Stimulated activated CD4-positive, alpha-beta T cell treated with anti-CD3 and anti-CD28 coated beads, Interleukin-15, amount 100 ng/mL, for 24 hours (primary cell): ENCODE measurements around the gene CNTN5.
"Not testable (repeated sequence)": the region's sequence is repeated elsewhere in the genome, so short reads cannot be mapped to it uniquely, and the experiment has no call there.

Experiments used
- DNase-seq: peaks from one replicate; pipeline ENCODE4 v3.0.0-alpha.2; 2020

Gene CNTN5

DNA sequence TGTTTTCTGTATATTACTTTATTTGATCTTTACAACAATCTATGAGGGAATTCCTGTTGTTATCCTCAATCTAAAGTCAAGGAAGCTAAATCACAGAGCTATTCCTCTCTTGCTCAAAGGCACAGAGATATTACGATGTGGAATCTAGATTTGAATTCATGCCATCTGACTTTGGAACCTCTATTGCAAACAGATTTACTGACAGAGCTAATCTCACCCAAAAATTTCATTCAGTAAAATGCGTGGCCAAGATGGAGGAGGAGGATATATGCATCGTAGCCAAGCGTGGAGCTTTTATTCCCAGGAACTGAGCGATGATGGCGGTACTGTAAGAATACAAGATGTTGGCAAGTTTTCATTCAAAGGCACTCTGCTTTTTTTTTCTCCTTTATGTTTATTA, 791.8 kb downstream of the CNTN5 start:
- no peak for DNase-seq

DNA sequence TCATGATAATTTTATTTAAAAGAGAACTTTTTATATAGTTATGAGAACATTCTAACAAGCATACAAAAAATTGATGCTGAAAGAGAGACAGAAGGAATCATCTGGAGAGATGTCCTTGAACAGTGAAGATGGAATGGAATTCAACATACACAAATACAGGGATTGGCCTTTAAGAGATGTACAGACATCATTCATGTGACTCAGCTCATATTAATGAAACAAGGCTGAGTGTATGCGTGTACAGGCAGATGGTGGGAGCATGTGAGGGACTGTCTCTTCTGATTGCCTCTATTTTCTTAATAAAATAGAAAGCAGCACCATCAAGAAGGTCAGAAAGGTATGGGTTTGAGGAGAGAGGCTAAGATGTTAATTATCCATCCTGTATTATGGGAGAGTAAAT, 793.3 kb downstream of the CNTN5 start:
- no peak for DNase-seq

DNA sequence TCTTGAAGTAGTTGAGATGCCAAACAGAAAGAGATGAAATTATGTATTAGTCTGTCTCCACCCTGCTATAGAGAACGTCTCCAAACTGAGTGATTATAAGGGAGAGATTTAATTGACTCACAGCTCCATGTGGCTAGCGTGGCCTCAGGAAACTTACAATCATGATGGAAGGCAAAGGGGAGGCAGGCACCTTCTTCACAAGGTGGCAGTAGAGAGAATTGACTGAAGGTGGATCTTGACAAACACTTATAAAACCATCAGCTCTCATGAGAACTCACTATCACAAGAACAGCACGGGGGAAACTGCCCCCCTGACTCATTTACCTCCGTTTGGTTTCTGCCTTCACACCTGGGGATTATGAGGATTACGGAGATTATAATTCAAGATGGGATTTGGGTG, 794.0 kb downstream of the CNTN5 start:
- DNase-seq, result no peak

DNA sequence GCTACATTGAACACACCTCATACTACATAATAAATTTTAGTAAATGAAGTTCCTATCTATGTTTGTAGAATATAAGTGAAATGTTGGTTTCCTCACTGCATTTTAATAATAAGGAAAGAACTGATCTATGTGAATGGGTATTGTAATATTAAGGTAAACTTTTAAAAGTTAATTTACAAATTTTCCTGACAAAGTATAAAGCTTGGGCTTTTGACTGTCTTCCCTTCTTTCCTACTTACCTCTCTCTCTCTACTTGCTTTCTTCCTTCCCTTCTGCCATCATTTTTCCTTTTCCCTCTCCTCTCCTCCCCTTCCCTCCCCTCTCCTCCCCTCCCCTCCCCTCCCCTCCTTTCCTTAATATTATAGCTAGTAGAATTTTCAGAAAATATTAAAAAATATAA, 798.2 kb downstream of the CNTN5 start:
- no peak for DNase-seq

DNA sequence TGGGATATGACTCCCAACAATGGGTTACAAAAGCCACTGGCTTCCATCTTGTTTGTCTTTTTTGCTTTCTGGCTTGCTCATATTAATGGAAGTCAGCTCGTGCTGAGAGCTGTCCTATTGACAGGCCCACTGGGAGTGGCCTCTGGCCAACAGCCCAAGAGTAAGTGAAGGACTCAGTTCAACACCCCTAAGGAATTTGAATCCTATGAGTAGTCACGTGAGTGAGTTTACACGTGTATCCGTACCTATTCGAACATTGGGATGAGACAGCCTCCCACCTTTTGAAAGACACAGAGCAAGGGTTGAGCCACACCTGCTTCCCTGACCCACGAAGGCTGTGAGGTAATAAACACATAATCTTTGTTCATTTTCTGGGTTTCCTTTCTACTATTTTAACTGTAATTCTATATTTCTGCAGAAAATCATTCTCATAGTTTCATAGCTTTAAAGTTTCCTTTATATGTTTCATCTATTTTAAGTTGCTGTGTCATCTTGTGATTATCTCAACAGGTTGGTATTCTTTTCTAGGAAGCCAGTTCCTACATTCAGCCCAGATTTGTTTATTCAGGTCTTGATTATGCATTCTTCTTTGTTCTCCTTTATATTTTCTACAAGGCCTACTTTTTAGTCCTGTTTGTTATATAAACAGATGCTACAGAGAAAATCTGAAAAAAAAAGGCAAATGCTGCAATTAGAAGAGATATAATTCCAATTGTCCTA, 802.3 kb downstream of the CNTN5 start:
- DNase-seq, result no peak

DNA sequence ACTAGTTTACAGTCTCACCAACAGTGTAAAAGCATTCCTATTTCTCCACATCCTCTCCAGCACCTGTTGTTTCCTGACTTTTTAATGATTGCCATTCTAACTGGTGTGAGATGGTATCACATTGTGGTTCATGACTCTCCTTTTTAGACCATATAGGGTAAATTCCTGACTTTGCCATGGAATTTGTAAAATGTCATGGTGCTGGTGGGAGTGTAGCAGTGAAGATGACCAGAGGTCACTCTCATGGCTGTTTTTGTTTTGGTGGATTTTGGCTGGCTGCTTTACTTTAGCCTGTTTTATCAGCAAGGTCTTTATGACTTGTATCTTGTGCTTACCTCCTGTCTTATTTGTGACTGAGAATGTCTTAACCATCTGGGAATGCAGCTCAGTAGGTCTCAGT, 816.0 kb downstream of the CNTN5 start:
- DNase-seq, result not testable (repeated sequence)

DNA sequence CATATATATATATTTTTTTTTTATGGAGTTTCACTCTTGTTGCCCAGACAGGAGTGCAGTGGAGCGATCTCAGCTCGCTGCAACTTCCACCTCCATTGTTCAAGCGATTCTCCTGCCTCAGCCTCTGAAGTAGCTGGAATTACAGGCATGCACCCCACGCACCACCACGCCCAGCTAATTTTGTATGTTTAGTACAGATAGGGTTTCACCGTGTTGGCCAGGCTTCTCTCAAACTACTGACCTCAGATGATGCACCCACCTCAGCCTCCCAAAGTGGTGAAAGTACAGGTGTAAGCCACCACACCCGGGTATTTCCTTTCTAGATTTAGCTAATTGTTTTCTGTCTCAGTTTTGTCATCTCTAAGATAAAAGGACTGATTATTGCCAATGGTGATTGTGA, 821.1 kb downstream of the CNTN5 start:
- no peak for DNase-seq

DNA sequence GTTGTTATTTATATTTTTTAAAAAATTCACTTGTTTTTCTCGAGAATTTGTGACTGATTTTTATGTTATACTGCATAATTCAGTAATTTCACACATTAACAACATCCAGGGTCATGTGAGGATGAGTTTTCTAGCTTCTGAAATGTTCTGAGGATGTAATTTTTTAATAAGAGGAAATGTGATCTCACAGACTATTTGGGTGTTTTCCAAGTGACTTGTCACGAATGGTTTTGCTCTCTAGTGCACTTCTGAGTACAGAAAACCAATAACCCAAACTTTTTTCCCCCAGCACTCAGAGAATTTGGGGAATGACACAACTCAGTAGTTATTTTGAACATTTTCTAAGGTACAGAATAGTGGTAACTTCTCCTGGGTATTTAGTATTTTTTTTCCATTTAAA, 845.2 kb downstream of the CNTN5 start:
- DNase-seq, result no peak

DNA sequence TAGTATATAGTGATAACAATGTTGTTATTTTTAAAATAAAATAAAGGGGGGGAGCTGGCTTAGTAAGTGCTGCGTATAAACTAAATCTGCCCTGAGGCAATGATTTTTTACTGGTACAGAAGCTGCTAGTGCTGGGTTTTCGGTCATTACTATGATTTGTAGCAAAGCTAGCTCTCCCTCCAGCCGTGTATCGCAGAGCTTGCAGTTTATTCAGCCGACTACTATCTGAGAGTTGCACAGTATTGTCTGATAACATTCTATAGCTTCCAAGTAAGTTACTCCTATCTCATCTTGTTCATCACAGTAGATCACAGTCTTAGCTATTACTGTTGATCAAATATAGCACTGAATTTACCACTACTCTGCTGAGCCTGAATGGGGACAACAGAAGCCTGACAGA, 860.9 kb downstream of the CNTN5 start:
- no peak for DNase-seq

DNA sequence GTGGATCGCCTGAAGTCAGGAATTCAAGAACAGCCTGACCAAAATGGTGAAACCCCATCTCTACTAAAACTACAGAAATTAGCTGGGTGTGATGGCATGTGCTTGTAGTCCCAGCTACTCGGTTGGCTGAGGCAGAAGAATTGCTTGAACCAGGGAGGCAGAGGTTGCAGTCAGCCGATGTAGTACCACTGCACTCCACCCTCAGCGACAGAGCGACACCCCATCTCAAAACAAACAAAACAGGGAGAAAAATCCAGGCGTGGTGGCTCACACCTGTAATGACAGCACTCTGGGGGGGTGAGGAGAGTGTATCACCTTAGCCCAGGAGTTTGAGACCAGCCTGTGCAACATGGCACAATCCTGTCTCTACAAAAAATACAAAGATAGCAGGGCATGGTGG, 864.0 kb downstream of the CNTN5 start:
- no peak for DNase-seq

DNA sequence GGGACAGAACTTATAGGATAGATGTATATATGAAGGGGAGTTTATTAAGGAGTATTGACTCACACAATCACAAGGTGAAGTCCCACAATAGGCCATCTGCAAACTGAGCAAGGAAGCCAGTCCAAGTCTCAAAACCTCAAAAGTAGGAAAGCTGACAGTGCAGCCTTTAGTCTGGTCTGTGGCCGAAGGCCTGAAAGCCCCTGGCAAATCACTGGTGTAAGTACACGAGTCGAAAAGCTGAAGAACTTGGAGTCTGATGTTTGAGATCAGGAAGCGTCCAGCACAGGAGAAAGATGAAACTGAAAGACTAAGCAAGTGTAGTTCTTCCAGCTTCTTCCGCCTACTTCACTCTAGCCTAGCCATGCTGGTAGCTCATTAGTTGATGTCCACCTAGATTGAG, 866.7 kb downstream of the CNTN5 start:
- DNase-seq, result no peak

DNA sequence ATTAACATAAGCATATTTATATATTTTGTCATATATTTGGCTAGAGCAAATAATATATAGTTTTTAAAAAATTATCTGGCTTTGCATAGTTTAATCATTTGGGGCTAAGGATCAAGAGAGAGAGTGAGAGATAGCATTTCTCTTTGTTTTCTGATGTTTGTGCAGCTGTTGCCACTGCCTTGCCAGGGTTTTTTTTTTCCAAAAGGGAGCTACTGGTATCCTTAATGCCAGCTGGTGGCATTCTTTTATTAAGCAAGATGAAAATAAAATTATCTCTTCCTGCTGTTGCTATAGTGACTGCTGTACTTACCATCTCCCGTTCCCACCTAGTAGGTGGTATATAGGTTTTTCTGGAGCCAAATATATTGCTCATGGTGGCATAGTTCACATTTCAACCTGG, 873.1 kb downstream of the CNTN5 start:
- DNase-seq, result no peak

DNA sequence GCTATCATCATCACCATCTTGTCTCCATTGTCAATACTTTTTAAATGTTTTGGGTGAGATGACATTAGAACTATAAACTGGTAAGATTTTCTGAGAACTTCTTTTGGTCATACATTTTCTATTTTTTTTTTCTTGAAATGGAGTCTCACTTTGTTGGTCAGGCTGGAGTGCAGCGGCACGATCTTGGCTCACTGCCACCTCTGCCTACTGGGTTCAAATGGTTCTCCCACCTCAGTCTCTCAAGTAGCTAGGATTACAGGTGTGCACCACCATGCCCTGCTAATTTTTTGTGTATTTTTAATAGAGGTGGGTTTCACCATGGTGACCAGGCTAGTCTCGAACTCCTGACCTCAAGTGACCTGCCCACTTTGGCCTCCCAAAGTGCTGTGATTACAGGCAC, 880.4 kb downstream of the CNTN5 start:
- no peak for DNase-seq

DNA sequence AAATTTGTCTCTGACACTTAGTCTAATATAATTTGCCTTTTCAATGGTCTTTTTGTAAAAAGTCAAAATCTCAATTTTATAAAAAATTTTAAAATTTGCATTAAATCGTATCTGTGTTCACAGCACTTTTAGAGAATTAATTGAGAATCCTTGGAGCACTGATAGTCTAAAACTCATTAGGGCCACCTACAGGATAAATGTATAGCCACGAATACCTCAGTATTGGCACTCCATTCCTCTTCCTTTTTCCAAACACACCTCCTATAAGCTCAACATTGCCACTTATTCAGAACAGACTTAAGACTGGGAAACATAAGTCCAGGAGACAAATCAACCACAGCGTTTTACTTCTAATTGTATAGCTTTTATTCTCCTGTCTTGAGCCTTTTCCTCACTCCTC, 890.4 kb downstream of the CNTN5 start:
- DNase-seq, result no peak

DNA sequence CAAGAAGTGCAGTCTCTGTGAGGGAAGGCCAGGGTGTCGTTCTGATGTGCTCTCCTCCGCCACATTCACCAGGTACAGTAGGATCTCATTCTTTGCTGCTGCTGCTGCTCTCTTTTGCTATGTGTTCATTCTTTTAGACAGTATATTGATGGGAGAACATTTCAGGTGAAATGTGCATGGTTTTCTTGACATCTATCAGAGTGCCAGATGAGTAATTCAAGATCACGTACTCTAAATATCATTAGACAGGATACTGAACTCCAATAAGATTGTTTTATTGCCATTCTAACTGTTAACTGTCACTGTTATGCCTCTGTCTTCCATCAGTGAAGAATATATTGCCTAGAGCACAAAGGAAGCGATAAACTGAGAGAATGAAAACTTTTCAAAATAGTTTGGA, 895.3 kb downstream of the CNTN5 start:
- no peak for DNase-seq

DNA sequence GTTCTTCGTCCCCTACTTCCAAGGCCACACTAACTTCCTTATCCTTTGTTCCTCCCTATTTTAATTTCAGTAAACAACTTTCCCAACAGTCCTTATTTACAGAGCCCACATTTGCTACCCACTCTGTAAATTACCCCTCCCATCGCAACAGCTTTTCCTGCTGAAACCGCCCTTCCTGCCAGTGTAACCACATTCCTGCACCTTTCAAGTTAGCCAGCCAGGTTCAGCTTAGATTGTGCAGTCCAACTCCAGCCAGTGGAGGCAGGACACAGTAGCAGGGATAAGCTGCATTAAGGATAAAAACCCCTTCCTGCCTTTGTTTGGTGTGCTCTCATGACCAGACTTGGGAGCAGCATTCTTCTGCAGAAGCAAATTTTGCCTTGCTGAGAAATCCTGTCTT, 898.0 kb downstream of the CNTN5 start:
- no peak for DNase-seq

DNA sequence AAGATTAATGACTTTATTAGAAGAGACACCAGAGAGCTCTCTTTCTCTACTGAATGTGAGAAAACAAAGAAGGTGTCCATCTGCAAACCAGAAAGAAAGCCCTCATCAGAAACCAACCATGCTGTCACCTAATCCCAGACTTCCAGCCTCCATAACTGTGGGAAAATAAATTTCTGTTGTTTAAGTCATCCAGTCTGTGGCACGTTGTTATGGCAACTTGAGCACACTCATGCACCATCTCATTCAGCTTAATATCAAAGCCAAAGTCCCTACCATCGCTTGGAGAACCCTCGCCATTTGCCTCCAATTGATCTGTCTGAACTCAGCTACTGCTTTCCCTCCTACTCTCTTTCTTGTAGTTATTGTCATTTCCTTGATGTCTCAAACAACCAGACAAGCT, 900.2 kb downstream of the CNTN5 start:
- DNase-seq, result no peak

DNA sequence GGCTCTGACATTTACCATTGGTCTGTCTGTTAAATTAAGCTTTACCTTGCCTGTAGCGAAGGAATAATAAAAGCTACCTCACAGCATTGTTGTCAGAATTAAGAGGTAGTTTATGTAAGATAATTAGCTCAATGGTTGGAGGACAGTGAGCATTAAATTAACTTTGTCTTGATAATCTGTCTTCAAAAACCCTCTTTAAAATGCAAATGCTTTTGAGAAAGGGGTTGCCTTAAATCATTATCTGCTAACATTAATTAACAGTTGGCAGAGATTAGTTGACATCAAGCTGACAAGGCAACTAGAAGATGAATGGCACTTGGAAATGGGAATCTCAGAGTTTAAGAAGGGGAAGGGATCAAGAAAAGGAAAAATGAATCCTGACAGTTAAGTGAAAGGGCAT, 905.2 kb downstream of the CNTN5 start:
- no peak for DNase-seq

DNA sequence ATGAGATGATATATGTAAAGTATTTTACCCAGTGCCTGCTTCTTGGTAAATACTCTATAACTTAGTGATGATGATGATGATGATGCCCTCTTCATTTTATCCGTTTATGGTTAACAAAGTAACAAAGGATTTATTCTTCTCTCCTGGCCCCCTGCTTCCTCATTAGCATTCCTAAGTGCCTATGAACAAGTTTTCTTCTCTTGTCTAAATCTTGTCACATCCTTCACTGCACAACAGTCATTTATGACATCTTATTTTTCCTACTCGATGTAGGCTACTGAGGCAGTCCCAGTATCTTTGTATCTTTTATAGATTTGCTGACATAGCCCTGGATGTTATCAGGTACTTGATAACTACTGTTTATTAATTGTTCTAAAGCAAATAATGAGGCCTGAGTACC, 911.9 kb downstream of the CNTN5 start:
- DNase-seq, result no peak

DNA sequence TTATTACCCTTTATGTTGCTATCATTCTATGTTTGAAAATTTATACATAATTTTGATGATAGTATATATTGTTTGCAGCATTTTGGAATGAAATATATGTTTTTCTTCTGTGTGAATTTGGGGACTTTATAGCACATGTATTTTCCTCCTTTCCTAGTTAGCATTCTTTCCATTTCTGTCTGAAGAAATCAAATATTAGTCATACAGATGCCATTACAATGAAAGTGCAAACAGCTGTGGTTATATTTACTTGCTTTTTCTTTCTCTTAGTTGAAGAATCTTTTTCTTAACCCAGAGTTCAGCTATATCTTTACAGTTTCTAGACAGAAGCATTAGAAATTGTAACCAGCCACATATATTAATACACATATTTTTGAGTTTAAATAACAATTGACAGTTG, 913.3 kb downstream of the CNTN5 start:
- no peak for DNase-seq

DNA sequence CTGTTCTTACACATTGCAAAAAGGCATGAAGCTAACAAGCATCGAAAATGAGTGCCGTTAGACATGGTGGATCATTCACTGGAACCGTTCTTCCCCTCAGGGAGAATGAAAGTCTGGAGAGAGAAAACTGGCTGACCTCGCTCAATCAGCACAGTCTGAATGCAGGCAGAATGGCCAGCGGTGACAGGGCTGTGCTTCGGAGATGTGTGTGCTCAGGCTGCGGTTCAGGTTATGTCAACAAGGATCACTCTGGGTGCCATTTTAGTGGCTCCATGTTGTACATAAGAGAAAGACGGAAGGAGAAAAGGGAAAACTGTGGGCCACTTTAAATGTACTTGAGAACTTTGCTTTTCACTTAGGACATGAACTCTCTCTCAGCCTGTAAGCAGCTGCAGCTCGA, 916.6 kb downstream of the CNTN5 start:
- DNase-seq, result no peak

DNA sequence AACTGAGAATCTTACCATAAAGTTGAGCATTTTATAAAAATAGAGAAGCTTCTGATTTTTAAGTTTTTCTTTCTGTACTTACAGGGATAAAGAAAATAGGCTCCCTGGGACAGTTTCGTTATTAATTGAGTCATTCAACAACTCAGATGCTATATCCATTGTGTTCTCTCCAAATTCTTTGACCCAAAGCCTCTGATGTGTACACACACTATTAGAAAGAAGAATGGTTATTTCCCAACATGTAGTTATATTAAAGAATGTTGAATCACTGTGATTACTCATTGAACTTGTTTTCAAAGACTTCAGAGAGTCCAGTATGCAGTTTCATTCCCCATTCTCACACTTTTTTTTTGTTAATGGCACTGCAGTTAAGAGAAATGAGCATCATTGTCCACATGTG, 932.1 kb downstream of the CNTN5 start:
- no peak for DNase-seq

DNA sequence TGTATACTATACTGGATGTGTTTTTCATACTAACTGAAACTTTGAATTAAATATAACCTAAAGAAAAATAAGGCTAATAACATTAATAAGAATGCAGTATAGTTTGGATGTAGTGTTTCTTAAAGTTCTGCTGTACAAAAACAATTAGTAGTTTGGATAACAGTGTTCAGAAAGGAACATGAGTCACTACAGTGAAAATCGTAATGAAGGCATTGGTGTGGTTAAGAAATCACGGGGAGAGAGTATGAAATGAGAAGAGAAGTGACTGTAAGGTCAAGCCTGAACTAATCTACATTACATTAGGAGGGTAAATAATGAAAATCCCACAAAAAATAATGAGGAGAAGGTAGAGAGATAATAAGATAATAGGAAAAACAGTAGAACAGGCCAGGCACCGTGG, 939.8 kb downstream of the CNTN5 start:
- DNase-seq, result no peak

DNA sequence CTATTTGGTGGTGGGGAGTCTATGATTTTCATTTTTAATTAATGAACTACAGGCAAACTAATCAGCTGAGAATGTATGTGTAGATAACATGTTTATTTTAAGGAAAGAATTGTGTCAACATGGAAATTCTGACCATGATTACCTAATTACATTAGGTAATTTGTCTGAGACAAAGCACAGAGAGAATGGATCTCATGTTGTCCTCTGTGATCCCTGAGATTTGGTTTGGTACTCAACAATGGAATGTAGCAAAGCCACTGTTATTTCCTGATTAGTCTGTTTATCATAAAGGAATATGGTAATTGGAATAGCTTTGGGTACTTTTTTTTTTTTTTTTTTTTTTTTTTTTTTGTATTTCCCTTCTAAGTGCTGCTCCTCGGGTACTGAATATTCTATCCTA, 947.6 kb downstream of the CNTN5 start:
- DNase-seq, result no peak

DNA sequence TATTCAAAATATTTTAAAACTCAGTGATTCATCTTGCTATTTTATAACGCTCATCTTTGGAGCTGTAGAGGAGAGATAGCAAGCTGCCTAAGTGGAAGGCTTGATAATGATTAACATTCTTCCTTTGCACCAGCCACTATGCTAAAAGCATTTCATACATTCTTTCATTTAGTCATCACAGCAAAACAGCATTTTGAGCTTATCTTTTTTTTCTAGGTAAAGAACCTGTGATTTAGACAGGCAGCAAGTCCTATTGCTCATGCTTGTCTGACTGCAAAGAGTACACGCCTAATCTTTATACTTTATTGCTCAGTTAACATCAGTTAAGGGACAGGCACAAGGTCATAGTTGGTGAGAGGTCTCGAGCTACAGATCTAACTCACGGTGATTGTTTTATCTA, 953.2 kb downstream of the CNTN5 start:
- DNase-seq, result no peak

DNA sequence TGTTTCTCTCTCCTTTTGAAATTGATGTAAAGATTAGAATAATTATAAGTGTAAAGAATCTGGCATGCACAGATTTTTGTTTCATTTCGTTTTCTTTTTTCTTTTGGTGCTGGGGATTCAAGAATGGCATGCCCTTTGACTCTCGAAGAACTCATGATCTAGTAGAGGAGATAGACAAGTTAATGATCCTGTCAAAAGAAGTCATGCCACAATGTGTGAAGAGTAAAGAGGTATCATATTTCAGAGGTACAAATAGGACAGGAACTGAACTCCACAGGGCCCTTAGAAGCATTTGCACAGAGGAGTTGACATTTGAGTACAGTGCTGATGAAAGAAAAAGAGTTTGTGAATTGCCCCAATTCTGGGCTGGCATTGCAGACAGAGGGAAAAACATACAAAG, 958.3 kb downstream of the CNTN5 start:
- DNase-seq, result no peak
